HEK293T (cell line): Measurements from ENCODE around the gene COMMD10.

ENCODE experiments used
- ARNT ChIP-seq: fragments of 450-650 bp; IDR thresholded peaks from 2 replicates; pipeline ENCODE4 v1.6.1; 2017; ENCODE audit warnings: mild to moderate bottlenecking
- FOXA1 ChIP-seq: fragments of 450-650 bp; IDR thresholded peaks from 2 replicates; pipeline ENCODE4 v1.6.1; 2016; ENCODE audit warnings: mild to moderate bottlenecking
- SP1 ChIP-seq: fragments of 450-650 bp; IDR thresholded peaks from 2 replicates; pipeline ENCODE4 v1.6.1; 2017
- ZNF384 ChIP-seq: fragments of 450-650 bp; IDR thresholded peaks from 2 replicates; pipeline ENCODE4 v1.6.1; 2016

DNA sequence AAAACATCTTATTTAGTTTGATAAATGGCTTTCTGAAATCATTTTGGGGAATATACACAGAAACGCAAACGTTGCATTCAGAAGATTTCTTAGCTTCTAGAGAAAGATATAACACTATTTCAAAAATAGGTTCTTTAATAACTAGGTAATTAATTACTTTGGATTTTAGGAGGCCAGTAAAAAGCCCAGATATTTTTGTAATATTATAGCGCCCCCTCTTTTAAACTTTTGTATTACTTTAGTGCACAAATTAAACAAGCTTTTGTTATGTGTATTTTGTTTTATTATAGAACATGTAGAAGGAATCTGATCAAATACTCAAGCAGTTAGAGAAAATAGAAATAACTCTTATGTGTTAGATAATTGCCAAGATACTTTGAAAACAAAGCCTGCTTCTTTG is 57.7 kb downstream of the COMMD10 start:
- TF ChIP-seq ZNF384 (no peak), ARNT (no peak), FOXA1 (no peak), SP1 (no peak)
